GM21786 (cell line): ENCODE data around the gene WDR75.
"Not testable (repeated sequence)": the region's sequence is repeated elsewhere in the genome, so short reads cannot be mapped to it uniquely, and the experiment has no call there.

ENCODE experiments used
- ATAC-seq: cut with Tn5 transposase; IDR thresholded peaks from one replicate; pipeline ENCODE4 v1.9.1; 2021; ENCODE audit not compliant: unreplicated experiment

The WDR75 gene

DNA sequence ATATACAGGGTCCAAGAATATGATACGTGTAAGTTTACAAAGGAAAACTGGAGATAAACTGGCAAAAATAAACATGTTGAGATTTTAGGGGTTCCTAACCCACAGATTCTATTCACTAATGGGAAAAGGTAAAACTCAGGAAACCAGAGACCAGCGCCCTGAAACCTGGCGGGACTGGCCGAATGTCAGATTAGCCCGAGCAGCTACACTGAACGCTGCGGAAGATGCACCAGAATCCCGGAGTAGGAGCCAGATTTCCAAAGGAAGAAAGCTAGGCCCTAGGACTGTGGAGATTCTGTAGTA, 679 bp upstream of the WDR75 start:
- ATAC-seq, result peak; percentile 18

DNA sequence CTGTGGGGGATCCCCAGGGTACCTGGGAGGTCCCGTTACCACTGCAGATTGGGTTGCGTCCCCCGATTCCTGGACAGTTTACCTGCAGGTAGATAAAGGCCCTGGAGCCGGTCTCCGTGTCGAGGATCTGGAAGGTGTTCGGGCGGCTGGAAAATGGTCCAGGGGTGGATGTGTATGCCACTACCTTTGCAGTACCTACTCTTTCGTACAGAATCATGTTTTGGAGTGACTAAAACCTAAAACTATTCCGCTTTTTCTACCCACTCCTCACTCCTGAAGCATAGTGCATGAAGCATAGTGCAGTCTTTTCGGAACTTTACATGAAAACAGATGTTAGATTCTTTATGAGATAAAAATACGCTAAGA, 418 bp downstream of the WDR75 start:
- ATAC-seq, result no peak

GRCh38 chr2:189442468-189442867, 1.2 kb downstream of the WDR75 start:
- ATAC-seq, result no peak

DNA sequence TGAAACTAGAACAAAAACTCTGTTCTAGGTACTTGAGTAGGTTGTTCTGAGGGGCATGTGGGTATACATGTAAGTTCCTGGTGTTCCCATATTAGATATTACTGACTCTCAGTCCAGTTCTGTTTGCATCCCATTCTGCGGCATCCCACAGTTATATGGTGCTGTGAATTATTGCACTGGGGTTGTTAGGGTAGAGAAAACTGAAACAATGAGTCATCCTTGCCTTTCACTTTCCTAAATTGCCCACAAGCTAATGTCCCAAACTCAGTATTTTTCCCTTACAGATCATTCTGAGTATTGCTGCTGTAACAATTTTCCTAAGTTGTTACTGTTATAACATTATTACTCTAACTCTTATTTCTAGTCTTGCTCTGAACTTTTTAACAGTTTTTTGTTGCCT, 3.0 kb downstream of the WDR75 start:
- ATAC-seq, result peak; percentile 28

- no peak for ATAC-seq
These were observed 5.5 kb downstream of the WDR75 start for GRCh38 chr2:189446780-189447179.

DNA sequence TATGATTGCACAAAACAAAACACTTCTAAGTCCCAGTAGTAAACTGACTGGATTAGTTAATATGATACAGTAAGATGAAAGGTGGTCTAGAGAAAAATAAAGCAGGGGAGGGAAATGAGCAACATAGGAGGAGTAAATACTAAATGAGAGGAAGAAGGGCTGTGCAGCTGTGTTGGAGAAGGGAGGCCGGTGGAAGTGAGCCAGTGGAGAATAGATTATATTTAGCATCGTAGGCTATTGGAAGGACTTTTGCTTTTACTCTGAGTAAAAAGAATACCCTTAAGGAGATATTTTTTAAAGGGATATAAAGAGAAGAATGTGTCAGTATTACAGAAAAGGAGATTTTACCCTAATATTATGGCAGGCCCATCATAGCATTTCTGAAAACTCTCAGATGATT, 12.7 kb downstream of the WDR75 start:
- ATAC-seq, result no peak

- peak; percentile 53 for ATAC-seq
These were observed 23.8 kb downstream of the WDR75 start for GRCh38 chr2:189465076-189465475.

DNA sequence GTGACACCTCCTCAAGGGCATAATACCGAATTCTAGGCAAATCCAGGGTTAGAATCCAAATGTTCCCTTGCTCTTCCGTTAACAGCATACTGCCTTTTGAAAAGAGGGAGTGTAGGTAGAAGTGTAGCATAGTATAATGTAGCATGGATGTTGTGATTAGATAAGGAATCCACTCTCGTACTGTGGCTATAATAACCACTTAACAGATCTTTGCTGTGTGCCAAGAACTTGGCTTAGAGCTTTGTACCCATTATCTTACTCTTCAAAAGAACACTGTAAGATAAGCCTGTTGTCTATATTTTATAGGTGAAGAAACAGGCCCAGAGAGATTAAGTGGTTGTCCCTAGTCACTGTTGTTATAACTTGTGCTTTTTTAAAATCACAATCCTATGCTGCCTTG, 24.2 kb downstream of the WDR75 start:
- no peak for ATAC-seq

DNA sequence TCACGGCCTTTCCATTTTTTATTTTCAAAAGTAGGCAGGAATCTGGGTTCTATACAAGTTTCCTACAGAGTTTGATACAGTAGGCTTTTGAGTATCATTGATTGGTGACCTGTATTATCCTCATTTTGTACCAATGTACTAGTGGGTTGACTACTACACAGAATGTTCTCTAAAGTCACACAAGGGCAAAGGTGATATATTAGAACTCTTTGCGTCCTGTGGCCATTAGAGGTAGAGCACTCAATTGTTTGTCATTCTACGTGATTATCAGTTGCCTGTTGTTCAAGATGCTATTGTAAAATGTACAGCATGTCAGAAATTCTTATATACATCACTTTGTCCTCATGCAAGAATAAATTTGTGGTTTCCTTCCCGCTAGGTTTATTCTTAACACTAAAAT, 24.8 kb downstream of the WDR75 start:
- ATAC-seq, result no peak

GRCh38 chr2:189466656-189467055, 25.4 kb downstream of the WDR75 start:
- no peak for ATAC-seq

GRCh38 chr2:189467160-189467559, 25.9 kb downstream of the WDR75 start:
- no peak for ATAC-seq

DNA sequence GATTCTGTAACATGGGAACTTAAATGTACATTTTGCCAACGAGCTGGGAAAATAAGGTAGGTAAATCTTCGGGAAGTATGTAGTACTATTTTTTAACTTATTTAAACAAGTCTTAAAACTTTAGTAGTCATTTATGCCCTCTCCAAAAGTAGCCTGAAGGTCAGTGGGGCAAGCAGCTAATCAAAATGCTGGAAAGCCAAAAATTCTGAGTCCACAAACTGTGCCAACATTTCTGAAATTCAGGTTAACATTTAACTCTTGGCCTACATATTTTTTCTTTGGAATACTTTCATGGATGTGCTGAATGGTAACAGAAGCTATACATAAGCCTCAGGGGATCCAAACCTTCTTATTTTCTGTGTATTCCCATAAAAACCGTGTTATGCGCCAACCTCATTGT, 26.3 kb downstream of the WDR75 start:
- no peak for ATAC-seq

GRCh38 chr2:189474526-189474925, 33.3 kb downstream of the WDR75 start:
- ATAC-seq, result no peak

- no peak for ATAC-seq
These were observed 36.5 kb downstream of the WDR75 start for GRCh38 chr2:189477756-189478155.

GRCh38 chr2:189478289-189478688, 37.0 kb downstream of the WDR75 start:
- not testable (repeated sequence) for ATAC-seq

- ATAC-seq, result no peak
These were observed 39.8 kb downstream of the WDR75 start for GRCh38 chr2:189481071-189481470.

DNA sequence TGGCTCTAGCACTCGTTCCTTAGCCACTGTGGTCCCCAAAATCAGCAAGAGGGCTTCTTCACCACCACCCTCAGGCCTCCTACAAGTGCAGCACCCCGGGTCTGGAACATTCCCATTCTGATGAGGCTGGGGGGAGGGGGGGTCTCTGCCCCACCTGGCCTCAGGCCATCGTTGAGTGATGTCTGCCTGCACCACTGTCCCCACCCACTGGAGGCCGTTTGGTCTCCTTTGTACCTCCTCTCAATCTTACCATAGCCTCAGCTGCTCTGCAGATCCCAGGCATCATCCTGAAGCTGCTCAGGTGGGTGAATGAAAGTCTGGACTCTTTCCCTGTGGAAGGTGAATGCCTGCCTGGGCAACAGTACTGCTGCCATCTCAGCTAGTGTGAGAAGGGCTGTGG, 42.3 kb downstream of the WDR75 start:
- no peak for ATAC-seq

- no peak for ATAC-seq
These were observed 42.9 kb downstream of the WDR75 start for GRCh38 chr2:189483980-189484740.

- no peak for ATAC-seq
These were observed 43.9 kb downstream of the WDR75 start for GRCh38 chr2:189485146-189485545.

- ATAC-seq, result no peak
These were observed 45.0 kb downstream of the WDR75 start for GRCh38 chr2:189486237-189486770.

DNA sequence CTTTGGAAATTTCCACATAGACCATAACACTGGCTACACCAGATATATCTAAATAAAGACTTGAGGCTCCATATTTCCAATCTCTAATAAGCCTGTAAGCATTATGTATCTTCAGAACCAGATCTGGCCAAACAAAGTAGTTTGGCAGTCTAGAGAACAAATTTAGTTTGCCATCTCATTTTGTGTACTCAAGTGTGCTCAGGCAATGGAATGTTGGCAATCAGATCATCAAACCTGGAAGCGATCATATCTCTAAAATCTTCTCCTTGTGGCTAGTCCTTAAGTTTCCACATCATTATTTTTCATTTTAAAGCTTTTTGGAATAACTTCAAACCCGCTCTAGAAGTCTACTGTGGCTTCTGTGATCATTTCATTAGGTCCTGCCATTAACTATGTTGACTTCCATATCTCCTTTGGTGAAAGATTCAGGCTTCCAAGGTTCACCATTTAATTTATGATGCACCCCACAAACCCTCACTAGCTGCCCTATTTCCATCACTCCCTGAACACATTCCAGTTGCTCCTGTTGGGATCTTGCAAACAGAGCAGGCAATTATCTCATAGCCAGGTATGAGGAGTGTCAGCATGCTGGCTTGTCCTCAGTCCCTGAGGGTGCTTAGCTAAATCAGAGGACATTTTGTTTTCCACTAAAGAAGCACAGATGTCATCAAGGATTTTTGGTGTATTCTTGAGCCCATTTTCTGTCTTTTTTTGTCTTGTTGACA, 46.2 kb downstream of the WDR75 start:
- ATAC-seq, result no peak

DNA sequence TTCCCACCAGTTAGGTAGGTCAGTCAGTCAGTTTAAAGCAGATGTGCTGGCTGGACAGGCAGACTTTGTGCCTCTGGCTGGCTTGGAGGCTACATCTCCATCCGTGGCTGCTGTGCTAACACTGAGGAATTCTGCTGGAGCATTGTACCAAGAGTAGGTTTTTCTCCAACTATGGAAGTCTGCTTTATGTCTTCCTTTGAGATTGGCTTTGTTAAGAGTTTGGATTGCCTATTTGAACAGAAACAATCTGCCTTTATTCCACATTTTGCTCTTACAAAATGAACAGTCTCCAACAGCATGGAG, 46.7 kb downstream of the WDR75 start:
- ATAC-seq, result no peak

GRCh38 chr2:189492451-189492850, 51.2 kb downstream of the WDR75 start:
- ATAC-seq, result no peak
